ENCODE data around the gene GGT5.
"Not testable (repeated sequence)": the region's sequence is repeated elsewhere in the genome, so short reads cannot be mapped to it uniquely, and the experiment has no call there.

GGT5 gene

GRCh38 chr22:24205438-24206195 is 39.3 kb downstream of the GGT5 start:
- Histone ChIP-seq H3K27ac (peak overlapping the region; percentile 61; the same call in 1 of the 2 replicates), H2AFZ (ENCODE audit: low read depth) (peak overlapping the region; percentile 21), H3K4me3 (IDR thresholded peaks at IDR 0.05; ENCODE audit: insufficient read depth, low read depth, low read length) (no peak overlapping the region), H3K9ac (no peak overlapping the region), H3K79me2 (ENCODE audit: insufficient read depth, low read depth) (no peaks in the 10 kb centered on the region), H3K27me3 (ENCODE audit: insufficient read depth, low read depth) (no peaks in the 10 kb centered on the region), H3K4me2 (peak overlapping the region; percentile 35), H3K4me1 (ENCODE audit: low read depth, poor library complexity, severe bottlenecking) (peaks cover 37% of the 10 kb centered on the region), H4K20me1 (ENCODE audit: insufficient read depth) (no peaks in the 10 kb centered on the region), H3K36me3 (ENCODE audit: insufficient read depth) (no peaks in the 10 kb centered on the region)
- peak; percentile 57 for TF ChIP-seq CTCF (conservative IDR thresholded peaks at IDR 0.05; ENCODE audit: low read depth, low read length)

DNA sequence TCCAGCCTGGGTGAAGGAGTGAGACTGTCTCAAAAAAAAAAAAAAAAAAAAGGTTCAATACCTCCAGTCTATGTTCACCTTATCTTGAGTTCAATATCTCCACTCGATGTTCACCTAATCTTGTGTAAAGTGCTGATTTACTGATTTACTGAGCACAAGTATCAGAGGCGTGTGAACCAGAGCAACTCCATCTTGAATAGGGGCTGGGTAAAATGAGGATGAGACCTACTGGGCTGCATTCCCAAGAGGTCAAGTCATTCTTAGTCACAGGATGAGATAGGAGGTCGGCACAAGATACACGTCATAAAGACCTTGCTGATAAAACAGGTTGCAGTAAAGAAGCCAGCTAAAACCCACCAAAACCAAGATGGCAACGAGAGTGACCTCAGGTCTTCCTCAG is 41.0 kb downstream of the GGT5 start:
- not testable (repeated sequence) for H3K4me3 ChIP-seq (IDR thresholded peaks at IDR 0.05; ENCODE audit: insufficient read depth, low read depth, low read length); H3K9ac ChIP-seq; H3K27ac ChIP-seq; H3K36me3 ChIP-seq (ENCODE audit: insufficient read depth); H3K79me2 ChIP-seq (ENCODE audit: insufficient read depth, low read depth); H3K27me3 ChIP-seq (ENCODE audit: insufficient read depth, low read depth); H4K20me1 ChIP-seq (ENCODE audit: insufficient read depth); H3K4me2 ChIP-seq; H2AFZ ChIP-seq (ENCODE audit: low read depth)
- peaks cover 37% of the 10 kb centered on the region for H3K4me1 ChIP-seq (ENCODE audit: low read depth, poor library complexity, severe bottlenecking)

DNA sequence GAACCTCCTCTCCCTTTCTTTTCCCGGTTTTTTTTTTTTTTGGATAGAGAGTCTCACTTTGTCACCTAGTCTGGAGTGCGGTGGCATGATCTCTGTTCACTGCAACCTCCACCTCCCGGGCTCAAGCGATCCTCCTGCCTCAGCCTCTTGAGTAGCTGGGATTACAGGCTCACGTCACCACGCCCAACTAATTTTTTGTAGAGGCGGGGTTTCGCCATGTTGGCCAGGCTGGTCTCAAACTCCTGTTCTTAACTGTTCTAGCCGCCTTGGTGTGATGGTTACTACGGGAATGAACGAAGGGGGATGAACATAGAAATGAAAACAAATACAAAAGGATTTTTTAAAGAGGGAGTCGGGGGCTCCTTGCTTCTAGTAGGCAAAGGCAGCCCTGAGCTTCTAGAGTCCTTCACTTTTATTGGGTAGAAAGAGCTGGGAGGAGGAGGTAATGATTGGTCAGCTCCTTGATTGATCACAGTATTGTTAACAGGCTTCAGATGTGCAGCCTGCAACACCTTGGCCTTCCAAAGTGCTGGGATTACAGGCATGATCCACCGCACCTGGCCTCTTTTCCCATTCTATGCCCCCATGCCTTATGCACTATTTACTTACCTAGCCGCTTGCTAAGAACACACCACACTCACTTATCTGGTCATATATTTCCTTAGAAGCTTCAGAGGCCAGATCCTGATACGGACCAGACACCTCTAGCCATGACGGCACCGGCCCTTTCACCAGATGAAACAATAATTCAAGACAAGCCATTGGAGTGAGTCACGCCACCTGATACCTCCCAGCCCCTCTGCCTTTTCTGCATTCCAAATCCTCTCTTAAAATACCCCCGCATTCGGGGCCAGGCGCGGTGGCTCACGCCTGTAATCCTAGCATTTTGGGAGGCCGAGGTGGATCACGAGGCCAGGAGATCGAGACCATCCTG is 42.9 kb downstream of the GGT5 start:
- Histone ChIP-seq H2AFZ (ENCODE audit: low read depth) (no peak overlapping the region), H3K27me3 (ENCODE audit: insufficient read depth, low read depth) (no peaks in the 10 kb centered on the region), H3K36me3 (ENCODE audit: insufficient read depth) (no peaks in the 10 kb centered on the region), H3K79me2 (ENCODE audit: insufficient read depth, low read depth) (no peaks in the 10 kb centered on the region), H3K27ac (no peak overlapping the region), H3K4me2 (no peak overlapping the region), H3K4me1 (ENCODE audit: low read depth, poor library complexity, severe bottlenecking) (peaks cover 24% of the 10 kb centered on the region), H4K20me1 (ENCODE audit: insufficient read depth) (no peaks in the 10 kb centered on the region), H3K4me3 (IDR thresholded peaks at IDR 0.05; ENCODE audit: insufficient read depth, low read depth, low read length) (no peak overlapping the region), H3K9ac (no peak overlapping the region)
- TF ChIP-seq CTCF (conservative IDR thresholded peaks at IDR 0.05; ENCODE audit: low read depth, low read length), result no peak

GRCh38 chr22:24200619-24201212 is 44.2 kb downstream of the GGT5 start:
- H4K20me1 ChIP-seq (ENCODE audit: insufficient read depth), result no peaks in the 10 kb centered on the region
- no peaks in the 10 kb centered on the region for H3K79me2 ChIP-seq (ENCODE audit: insufficient read depth, low read depth)
- no peak overlapping the region for H3K4me3 ChIP-seq (IDR thresholded peaks at IDR 0.05; ENCODE audit: insufficient read depth, low read depth, low read length)
- no peak overlapping the region for H3K27ac ChIP-seq
- H3K27me3 ChIP-seq (ENCODE audit: insufficient read depth, low read depth), result no peaks in the 10 kb centered on the region
- H3K4me1 ChIP-seq (ENCODE audit: low read depth, poor library complexity, severe bottlenecking), result peaks cover 12% of the 10 kb centered on the region
- no peak overlapping the region for H2AFZ ChIP-seq (ENCODE audit: low read depth)
- no peak overlapping the region for H3K4me2 ChIP-seq
- H3K36me3 ChIP-seq (ENCODE audit: insufficient read depth), result no peaks in the 10 kb centered on the region
- TF ChIP-seq CTCF (conservative IDR thresholded peaks at IDR 0.05; ENCODE audit: low read depth, low read length), result no peak
- H3K9ac ChIP-seq, result no peak overlapping the region
